Glutamatergic neuron (in vitro differentiated cells): Measurements from ENCODE around the gene ATP6V0E2. TPM values are rescaled to one million over a fixed set of nuclear protein-coding genes. Genes with fewer than 3 reads are reported as not detected.

Source experiments
- DNase-seq: peaks from one replicate; pipeline ENCODE4 v3.0.0; 2022
- H3K27ac Mint-ChIP-seq: one replicate; pipeline ENCODE4 v1.8.0; 2020; ENCODE audit warnings: mild to moderate bottlenecking, mixed read lengths, inconsistent platforms; ENCODE audit not compliant: unreplicated experiment
- H3K27me3 Mint-ChIP-seq: one replicate; pipeline ENCODE4 v1.8.0; 2020; ENCODE audit warnings: mild to moderate bottlenecking, moderate library complexity, mixed read lengths, inconsistent platforms; ENCODE audit not compliant: unreplicated experiment
- H3K36me3 Mint-ChIP-seq: one replicate; pipeline ENCODE4 v1.8.0; 2020; ENCODE audit warnings: mild to moderate bottlenecking, mixed read lengths, inconsistent platforms; ENCODE audit not compliant: unreplicated experiment
- H3K4me1 Mint-ChIP-seq: one replicate; pipeline ENCODE4 v1.8.0; 2020; ENCODE audit warnings: mild to moderate bottlenecking, low read depth, mixed read lengths, inconsistent platforms; ENCODE audit not compliant: unreplicated experiment
- H3K4me3 Mint-ChIP-seq: one replicate; pipeline ENCODE4 v1.8.0; 2020; ENCODE audit warnings: mild to moderate bottlenecking, mixed read lengths, inconsistent platforms; ENCODE audit not compliant: unreplicated experiment
- H3K9me3 Mint-ChIP-seq: one replicate; pipeline ENCODE4 v1.8.0; 2020; ENCODE audit warnings: mild to moderate bottlenecking, moderate library complexity, mixed read lengths, inconsistent platforms; ENCODE audit not compliant: unreplicated experiment
- total RNA-seq: library from RNA; stranded (reverse); fragmentation: NEBNext Ultra II Directional; extraction: Animal tissue kit (Norgen Biotek cat#: 25700); gene quantifications from one replicate; pipeline ENCODE4 v1.2.1, GENCODE V29; 2021; ENCODE audit not compliant: unreplicated experiment
- TF ChIP-seq, protein P1 (sequence below): fragments of 200-600 bp; sonication (generic); IDR thresholded peaks from one replicate; pipeline ENCODE4 v1.5.0; 2021; ENCODE audit not compliant: partially characterized antibody, unreplicated experiment

Gene ATP6V0E2
- total RNA-seq, 1 donor from 2014 or later = 67.6 TPM

DNA sequence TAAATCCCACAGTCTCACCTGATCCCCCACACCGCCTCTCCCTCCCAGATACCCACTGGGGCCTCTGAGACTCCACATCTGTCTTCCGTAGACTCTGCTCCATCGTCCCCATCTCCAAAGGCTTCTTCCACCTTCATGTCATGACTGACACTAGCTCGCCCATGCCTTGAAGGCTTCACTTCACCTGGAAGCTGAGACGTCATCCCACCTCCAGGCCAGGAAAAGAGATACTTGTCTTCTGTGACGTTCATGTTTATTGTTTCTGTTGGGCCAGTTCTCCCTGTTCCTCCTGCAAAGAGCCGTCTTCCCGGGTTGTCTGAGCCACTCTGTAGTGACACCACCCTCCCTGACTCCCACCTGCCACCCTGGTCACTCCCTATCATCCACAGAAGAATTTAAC, 39.2 kb upstream of the ATP6V0E2 start:
- no peaks in the 10 kb centered on the region for H3K36me3 Mint-ChIP-seq
- H3K9me3 Mint-ChIP-seq = peaks cover 8% of the 10 kb centered on the region
- peaks cover 2% of the 10 kb centered on the region for H3K4me1 Mint-ChIP-seq
- TF ChIP-seq, protein P1, sequence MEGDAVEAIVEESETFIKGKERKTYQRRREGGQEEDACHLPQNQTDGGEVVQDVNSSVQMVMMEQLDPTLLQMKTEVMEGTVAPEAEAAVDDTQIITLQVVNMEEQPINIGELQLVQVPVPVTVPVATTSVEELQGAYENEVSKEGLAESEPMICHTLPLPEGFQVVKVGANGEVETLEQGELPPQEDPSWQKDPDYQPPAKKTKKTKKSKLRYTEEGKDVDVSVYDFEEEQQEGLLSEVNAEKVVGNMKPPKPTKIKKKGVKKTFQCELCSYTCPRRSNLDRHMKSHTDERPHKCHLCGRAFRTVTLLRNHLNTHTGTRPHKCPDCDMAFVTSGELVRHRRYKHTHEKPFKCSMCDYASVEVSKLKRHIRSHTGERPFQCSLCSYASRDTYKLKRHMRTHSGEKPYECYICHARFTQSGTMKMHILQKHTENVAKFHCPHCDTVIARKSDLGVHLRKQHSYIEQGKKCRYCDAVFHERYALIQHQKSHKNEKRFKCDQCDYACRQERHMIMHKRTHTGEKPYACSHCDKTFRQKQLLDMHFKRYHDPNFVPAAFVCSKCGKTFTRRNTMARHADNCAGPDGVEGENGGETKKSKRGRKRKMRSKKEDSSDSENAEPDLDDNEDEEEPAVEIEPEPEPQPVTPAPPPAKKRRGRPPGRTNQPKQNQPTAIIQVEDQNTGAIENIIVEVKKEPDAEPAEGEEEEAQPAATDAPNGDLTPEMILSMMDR = no peak
- no peak for DNase-seq
- no peak overlapping the region for H3K27ac Mint-ChIP-seq
- no peak overlapping the region for H3K4me3 Mint-ChIP-seq
- peaks cover 16% of the 10 kb centered on the region for H3K27me3 Mint-ChIP-seq

DNA sequence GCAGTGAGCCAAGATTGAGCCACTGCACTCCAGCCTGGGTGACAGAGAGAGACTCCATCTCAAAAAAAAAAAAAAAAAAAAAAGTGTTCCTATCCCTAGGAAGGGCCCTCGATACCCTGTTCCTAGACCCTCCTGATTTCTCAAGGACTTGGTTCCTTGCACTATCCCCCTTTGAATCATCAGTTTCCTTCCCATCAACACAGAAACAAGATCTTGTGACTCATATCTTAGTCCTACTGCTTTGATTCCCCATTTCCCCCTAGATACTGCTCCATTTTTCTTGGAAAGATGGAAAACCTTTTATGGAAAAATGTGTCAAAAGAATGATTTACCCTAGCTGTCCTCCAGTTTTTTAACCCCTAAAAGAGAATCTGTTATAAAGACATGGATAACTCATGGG, 37.3 kb upstream of the ATP6V0E2 start:
- no peak overlapping the region for H3K27ac Mint-ChIP-seq
- peaks cover 2% of the 10 kb centered on the region for H3K4me1 Mint-ChIP-seq
- no peak overlapping the region for H3K4me3 Mint-ChIP-seq
- no peak for DNase-seq
- H3K27me3 Mint-ChIP-seq = peaks cover 14% of the 10 kb centered on the region
- TF ChIP-seq, protein P1 = no peak
- peaks cover 9% of the 10 kb centered on the region for H3K9me3 Mint-ChIP-seq
- no peaks in the 10 kb centered on the region for H3K36me3 Mint-ChIP-seq

DNA sequence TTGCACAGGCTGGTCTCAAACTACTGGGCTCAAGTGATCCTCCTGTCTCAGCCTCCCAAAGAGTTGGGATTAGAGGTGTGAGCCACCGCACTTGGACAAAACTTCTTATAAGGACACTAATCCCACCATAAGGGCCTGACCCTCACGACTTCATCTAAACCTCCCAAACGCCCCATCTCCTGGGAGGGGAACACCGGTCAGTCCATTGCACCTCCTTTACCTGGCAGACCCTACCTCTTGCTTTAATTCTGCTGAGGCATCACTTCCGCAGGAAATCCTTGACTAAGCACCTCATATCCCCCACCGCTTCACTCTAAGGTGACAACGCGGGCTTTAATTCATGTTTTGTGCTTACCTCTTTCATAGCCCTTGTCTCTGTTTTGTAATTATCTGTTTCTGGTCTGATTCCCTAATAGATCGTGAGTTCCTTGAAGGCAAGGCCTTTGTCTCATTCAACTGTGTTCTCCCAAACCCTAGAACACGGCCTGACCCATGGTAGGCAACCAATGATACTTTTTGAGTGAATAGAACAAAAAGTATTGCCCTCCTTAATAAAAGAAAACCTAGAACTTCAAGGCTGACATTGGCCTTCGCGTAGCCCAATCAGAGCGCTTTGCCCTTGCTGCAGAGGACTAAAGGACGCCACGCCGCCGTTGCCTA, 36.1 kb upstream of the ATP6V0E2 start:
- H3K9me3 Mint-ChIP-seq = peaks cover 8% of the 10 kb centered on the region
- peaks cover 2% of the 10 kb centered on the region for H3K4me1 Mint-ChIP-seq
- H3K4me3 Mint-ChIP-seq = peak overlapping the region; percentile 84
- DNase-seq = no peak
- H3K36me3 Mint-ChIP-seq = no peaks in the 10 kb centered on the region
- H3K27ac Mint-ChIP-seq = no peak overlapping the region
- H3K27me3 Mint-ChIP-seq = peaks cover 11% of the 10 kb centered on the region
- TF ChIP-seq, protein P1 = no peak

DNA sequence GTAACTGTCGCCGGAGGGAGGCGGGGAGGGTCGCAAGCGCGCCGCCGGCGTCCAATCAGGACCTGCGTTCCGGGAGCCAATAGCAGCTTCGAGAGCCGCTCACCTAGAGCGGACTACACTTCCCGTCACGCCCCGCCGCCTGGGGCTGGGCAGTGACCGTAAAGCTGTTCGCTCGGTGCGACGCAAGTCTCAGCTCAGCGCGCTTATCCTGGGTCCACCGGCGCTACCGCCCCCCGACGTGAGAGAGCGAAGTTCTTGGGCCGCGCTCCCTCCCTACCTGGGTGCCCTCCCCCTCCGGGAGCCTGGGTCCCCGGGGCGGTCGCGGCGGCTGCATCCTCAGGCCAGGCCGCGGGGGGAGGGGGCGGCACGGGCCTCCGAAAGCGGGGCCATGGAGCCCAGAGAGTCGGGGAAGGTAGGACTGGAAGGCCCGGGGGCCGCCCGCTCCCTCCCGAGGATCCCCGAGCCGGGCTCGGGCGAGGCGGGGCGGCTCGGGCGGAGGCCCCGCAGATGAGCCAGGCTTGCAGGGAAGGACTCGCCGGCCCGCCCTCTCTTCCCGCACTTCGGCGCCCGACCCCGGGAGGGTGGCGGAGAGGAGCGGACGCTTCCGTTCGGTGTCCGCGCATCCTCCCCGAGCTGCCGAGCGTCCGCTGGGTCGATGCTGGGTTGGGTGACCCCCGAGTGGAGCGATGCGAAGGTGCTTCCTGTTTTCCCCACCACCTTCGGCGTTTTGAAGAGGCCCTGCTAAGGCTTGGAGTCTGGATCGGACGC, 35.4 kb upstream of the ATP6V0E2 start, which contains the start of gene ZNF862:
TSS of gene ZNF862 (plus strand) at position 152 of the 768 bp plus-strand sequence. CDS start at position 389, 237 bp downstream.
- peak within 1 kb of the TSS; percentile 24 for H3K27ac Mint-ChIP-seq
- H3K27me3 Mint-ChIP-seq = peaks cover 11% of the 10 kb centered on the region
- peaks cover 2% of the 10 kb centered on the region for H3K4me1 Mint-ChIP-seq
- peak within 1 kb of the TSS; percentile 87 for H3K4me3 Mint-ChIP-seq
- peak; percentile 97 for DNase-seq
- H3K36me3 Mint-ChIP-seq = no peaks in the 10 kb centered on the region
- H3K9me3 Mint-ChIP-seq = peaks cover 6% of the 10 kb centered on the region
- TF ChIP-seq, protein P1 = no peak

DNA sequence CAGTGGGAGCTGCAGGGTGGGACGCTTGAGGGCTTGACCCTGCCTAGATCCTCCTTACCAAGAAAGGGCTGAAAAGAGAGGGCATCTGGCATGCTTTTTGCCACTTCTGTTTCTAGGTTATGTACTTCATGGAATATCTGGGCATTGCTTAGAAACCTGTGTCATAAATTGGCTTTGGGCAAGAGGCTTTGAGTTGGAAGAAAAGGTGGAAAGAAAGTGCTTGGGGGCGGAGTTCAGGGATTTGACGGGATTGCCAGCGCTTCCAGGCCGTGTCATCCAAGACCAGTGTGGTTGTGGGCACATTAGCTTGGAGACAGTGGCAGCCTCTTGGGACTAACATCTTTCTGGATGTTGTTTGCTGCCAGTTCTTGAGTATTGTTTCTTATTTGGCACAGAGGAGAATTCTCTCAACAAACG, 34.8 kb upstream of the ATP6V0E2 start:
- TF ChIP-seq, protein P1 = no peak
- H3K27me3 Mint-ChIP-seq = peaks cover 11% of the 10 kb centered on the region
- no peak for DNase-seq
- no peaks in the 10 kb centered on the region for H3K36me3 Mint-ChIP-seq
- H3K4me1 Mint-ChIP-seq = peaks cover 2% of the 10 kb centered on the region
- H3K4me3 Mint-ChIP-seq = peak overlapping the region; percentile 87
- peak overlapping the region; percentile 24 for H3K27ac Mint-ChIP-seq
- peaks cover 4% of the 10 kb centered on the region for H3K9me3 Mint-ChIP-seq
